Fibroblast of lung (primary cell): Measurements from ENCODE around the gene SCAMP3. TPM values are rescaled to one million over a fixed set of nuclear protein-coding genes. Genes with fewer than 3 reads are reported as not detected.

Source experiments
- DNase-seq, 2 donors: peaks; one replicate each; pipeline versions ENCODE4 v3.0.0 to v3.0.0-alpha.2; 2010; ENCODE audit warnings: low read depth in 2 of 2
- H2AFZ ChIP-seq: 2 replicates; pipeline ENCODE4 v1.5.1; 2012; ENCODE audit warnings: low read length, control low read depth, inconsistent platforms
- H3K27ac ChIP-seq: 2 replicates; pipeline ENCODE4 v1.5.1; 2011; ENCODE audit warnings: low read length, control low read depth; ENCODE audit not compliant: insufficient read depth
- H3K27me3 ChIP-seq: 2 replicates; pipeline ENCODE4 v1.5.1; 2011; ENCODE audit warnings: mild to moderate bottlenecking, low read length; ENCODE audit not compliant: control insufficient read depth, insufficient read depth
- H3K36me3 ChIP-seq: 2 replicates; pipeline ENCODE4 v1.5.1; 2011; ENCODE audit warnings: low read length; ENCODE audit not compliant: control insufficient read depth, insufficient read depth
- H3K4me1 ChIP-seq: 2 replicates; pipeline ENCODE4 v1.5.1; 2011; ENCODE audit warnings: low read length; ENCODE audit not compliant: control insufficient read depth, insufficient read depth; ENCODE audit errors: extremely low read depth
- H3K4me2 ChIP-seq: 2 replicates; pipeline ENCODE4 v1.5.1; 2011; ENCODE audit warnings: low read length, control low read depth; ENCODE audit not compliant: insufficient read depth; ENCODE audit errors: extremely low read depth
- H3K4me3 ChIP-seq, 4 experiments: fragments of 200-600 bp in 1 of 4; sonication (generic) in 1 of 4; replicated peaks in 1 of 4; 2 replicates each; pipeline ENCODE4 v1.5.1; 2011 to 2016; ENCODE audit warnings: low read length in 4 of 4, low read depth in 3 of 4, mild to moderate bottlenecking in 3 of 4, control low read depth in 2 of 4, inconsistent platforms in 1 of 4, mixed read lengths in 1 of 4; ENCODE audit not compliant: insufficient read depth in 1 of 4; ENCODE audit errors: control extremely low read depth in 1 of 4
- H3K79me2 ChIP-seq: 2 replicates; pipeline ENCODE4 v1.5.1; 2012; ENCODE audit warnings: mild to moderate bottlenecking, low read length, inconsistent platforms; ENCODE audit not compliant: control insufficient read depth, insufficient read depth
- H3K9ac ChIP-seq: 2 replicates; pipeline ENCODE4 v1.5.1; 2011; ENCODE audit warnings: mild to moderate bottlenecking, low read length, control low read depth; ENCODE audit not compliant: insufficient read depth
- H3K9me3 ChIP-seq: 2 replicates; pipeline ENCODE4 v1.5.1; 2012; ENCODE audit warnings: low read depth, low read length; ENCODE audit not compliant: control insufficient read depth, insufficient read depth
- H4K20me1 ChIP-seq: 2 replicates; pipeline ENCODE4 v1.5.1; 2011; ENCODE audit warnings: low read length; ENCODE audit not compliant: control insufficient read depth, insufficient read depth; ENCODE audit errors: extremely low read depth
- EZH2 ChIP-seq: IDR thresholded peaks from 2 replicates; pipeline ENCODE4 v1.5.1; 2012; ENCODE audit warnings: low read length, control low read depth, mild to moderate bottlenecking; ENCODE audit errors: missing control alignments
- polyA plus RNA-seq, 2 donors: library from polyadenylated mRNA; depleted of rRNA in 1 of 2; stranded (reverse) in 1 of 2; unstranded in 1 of 2; fragments of >200 nt; gene quantifications; 2 replicates each; pipeline ENCODE4 v1.2.1, GENCODE V29; 2011 to 2012; ENCODE audit warnings: missing spikeins in 1 of 2
- total RNA-seq: library from RNA; depleted of rRNA; stranded (reverse); fragments of >200 nt; gene quantifications from 2 replicates; pipeline ENCODE4 v1.2.1, GENCODE V29; 2014
- TF ChIP-seq, protein P1 (sequence below), 2 donors: IDR thresholded peaks in 1 of 2; conservative IDR thresholded peaks in 1 of 2; 1 replicate in 1 of 2; 2 replicates in 1 of 2; pipeline ENCODE4 v1.5.1; 2011 to 2012; ENCODE audit warnings: low read length in 2 of 2, control low read depth in 1 of 2, inconsistent platforms in 1 of 2, low read depth in 1 of 2, mild to moderate bottlenecking in 1 of 2

SCAMP3 gene
- total and polyA plus RNA-seq, 2 donors (not counting 1 experiment from before 2014, with no cell fraction given), result 33.2 to 106 TPM

DNA sequence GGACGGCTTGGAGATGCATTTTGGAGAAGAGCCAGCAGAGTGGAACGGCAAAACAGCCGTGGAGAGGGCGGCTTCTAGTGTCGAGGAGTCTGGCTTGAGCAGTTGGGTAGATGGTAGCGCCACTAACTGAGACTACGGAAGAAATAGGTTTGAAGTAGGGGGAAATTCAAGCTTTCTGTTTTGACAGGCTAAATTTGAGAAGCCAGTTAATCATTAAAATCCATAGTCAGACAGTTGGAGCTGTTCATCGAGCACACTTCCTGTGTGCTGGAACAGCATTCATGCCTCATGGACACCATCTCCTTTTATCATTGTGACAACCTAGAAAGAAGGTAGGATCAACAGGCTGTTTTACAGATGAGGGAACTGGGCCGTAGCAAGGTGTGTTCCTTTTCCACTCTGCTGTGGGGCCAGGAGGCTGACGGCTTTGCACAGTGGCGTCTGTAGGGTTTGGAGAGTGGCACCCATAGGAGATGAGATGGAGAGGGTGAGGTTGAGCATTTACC, 42.5 kb upstream of the SCAMP3 start:
- H2AFZ ChIP-seq, result no peak overlapping the region
- TF ChIP-seq EZH2, result no peak
- TF ChIP-seq, protein P1, sequence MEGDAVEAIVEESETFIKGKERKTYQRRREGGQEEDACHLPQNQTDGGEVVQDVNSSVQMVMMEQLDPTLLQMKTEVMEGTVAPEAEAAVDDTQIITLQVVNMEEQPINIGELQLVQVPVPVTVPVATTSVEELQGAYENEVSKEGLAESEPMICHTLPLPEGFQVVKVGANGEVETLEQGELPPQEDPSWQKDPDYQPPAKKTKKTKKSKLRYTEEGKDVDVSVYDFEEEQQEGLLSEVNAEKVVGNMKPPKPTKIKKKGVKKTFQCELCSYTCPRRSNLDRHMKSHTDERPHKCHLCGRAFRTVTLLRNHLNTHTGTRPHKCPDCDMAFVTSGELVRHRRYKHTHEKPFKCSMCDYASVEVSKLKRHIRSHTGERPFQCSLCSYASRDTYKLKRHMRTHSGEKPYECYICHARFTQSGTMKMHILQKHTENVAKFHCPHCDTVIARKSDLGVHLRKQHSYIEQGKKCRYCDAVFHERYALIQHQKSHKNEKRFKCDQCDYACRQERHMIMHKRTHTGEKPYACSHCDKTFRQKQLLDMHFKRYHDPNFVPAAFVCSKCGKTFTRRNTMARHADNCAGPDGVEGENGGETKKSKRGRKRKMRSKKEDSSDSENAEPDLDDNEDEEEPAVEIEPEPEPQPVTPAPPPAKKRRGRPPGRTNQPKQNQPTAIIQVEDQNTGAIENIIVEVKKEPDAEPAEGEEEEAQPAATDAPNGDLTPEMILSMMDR (conservative IDR thresholded peaks at IDR 0.05 in 1 of 2, IDR thresholded peaks at IDR 0.05 in 1 of 2; ENCODE audit: low read depth in 1 of 2, low read length in 2 of 2), result no peak

DNA sequence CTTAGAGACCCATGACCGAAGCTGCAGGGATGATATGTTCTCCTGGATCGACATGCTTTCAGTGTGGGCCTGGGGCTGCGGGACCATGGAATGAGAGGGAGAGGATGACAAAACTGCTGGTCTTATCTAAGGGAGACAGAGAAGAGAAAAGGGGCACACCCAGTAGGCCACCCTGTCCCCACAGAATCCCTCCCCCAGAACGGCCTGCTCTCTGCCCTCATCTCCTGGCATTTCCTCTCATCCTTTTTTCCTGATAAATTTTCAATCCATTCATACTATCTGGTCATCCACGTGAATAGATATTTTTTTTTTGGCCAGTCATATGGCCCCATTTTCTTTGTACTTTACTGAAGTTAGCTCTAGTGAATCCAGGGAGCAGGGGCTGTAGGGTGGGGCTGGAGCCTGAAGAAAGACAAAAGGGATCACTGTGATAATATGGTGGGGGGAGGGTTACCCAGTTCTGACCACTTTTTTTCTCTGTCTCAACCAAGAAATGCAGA, 39.2 kb upstream of the SCAMP3 start, which contains the start of gene PKLR:
Gene PKLR, minus strand, starts transcription at position 97 of the 500 bp plus-strand sequence. Its CDS starts 43 bp downstream, at position 54.
- no peak for TF ChIP-seq EZH2
- TF ChIP-seq, protein P1 (conservative IDR thresholded peaks at IDR 0.05 in 1 of 2, IDR thresholded peaks at IDR 0.05 in 1 of 2; ENCODE audit: low read depth in 1 of 2, low read length in 2 of 2), result no peak
- Histone ChIP-seq H3K27me3 (peaks cover 12% of the 10 kb centered on the region), H3K4me3 (no peak within 1 kb of the TSS), H3K4me1 (no peaks in the 10 kb centered on the region), H4K20me1 (no peaks in the 10 kb centered on the region), H3K79me2 (no peaks in the 10 kb centered on the region), H3K27ac (no peak within 1 kb of the TSS), H3K9me3 (no peaks in the 10 kb centered on the region), H3K4me2 (no peak within 1 kb of the TSS), H3K9ac (no peak within 1 kb of the TSS), H2AFZ (no peak within 1 kb of the TSS), H3K36me3 (no peaks in the 10 kb centered on the region)
- no peak for DNase-seq

More for the DNA sequence above, 42.5 kb upstream of the SCAMP3 start:
- Histone ChIP-seq H3K36me3 (no peaks in the 10 kb centered on the region), H3K9ac (no peak overlapping the region), H4K20me1 (no peaks in the 10 kb centered on the region), H3K4me1 (no peaks in the 10 kb centered on the region), H3K4me3 (no peak overlapping the region), H3K27me3 (no peaks in the 10 kb centered on the region), H3K27ac (no peak overlapping the region), H3K79me2 (peaks cover 10% of the 10 kb centered on the region), H3K9me3 (no peaks in the 10 kb centered on the region), H3K4me2 (no peak overlapping the region)
- no peak for DNase-seq

DNA sequence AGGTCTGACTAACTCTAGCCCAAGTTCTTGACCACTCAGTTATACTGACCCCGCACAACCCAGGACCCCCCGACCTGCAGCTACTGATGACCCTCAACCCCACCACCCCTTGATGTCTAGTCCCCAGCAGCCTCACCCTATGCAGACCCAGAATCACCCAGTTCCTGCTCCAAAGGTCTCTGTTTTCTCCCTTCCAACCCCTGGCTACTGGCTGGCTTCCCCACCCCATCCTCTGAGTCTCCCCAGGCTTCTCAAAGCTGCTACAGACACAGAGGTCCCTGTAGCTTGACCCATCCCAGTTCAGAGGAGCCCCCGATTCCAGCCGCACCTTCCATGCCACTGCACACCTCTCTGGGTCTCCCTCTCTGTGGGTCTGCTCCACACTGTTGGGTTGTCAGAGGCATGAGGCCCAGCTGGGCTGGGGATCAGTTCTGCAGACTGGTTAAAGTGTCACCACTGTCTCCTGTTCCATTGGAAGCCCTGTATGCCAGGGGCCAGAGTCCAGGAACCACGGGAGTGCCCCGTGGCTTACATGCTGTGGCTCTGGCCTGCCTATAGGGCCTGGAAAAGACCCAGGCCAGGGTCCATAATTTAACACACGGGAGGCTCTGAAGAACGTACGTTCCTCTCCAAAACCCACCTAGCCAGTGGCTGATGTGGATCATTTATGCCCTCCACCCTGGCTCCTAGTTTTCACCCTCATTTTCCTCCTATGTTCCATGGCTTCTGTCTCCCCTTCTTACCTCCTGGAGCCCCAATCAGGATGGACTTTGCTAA, 38.6 kb upstream of the SCAMP3 start:
- Histone ChIP-seq H3K4me2 (no peak overlapping the region), H3K4me3 (no peak overlapping the region), H2AFZ (no peak overlapping the region), H3K79me2 (no peaks in the 10 kb centered on the region), H3K4me1 (no peaks in the 10 kb centered on the region), H3K9ac (no peak overlapping the region), H3K27ac (no peak overlapping the region), H4K20me1 (no peaks in the 10 kb centered on the region), H3K36me3 (no peaks in the 10 kb centered on the region), H3K27me3 (peaks cover 17% of the 10 kb centered on the region), H3K9me3 (no peaks in the 10 kb centered on the region)
- TF ChIP-seq, protein P1 (conservative IDR thresholded peaks at IDR 0.05 in 1 of 2, IDR thresholded peaks at IDR 0.05 in 1 of 2; ENCODE audit: low read depth in 1 of 2, low read length in 2 of 2), result no peak
- TF ChIP-seq EZH2, result no peak
- no peak for DNase-seq
